HG02678 (cell line): ENCODE measurements around the gene FAM53C.
"Not testable (repeated sequence)": the region's sequence is repeated elsewhere in the genome, so short reads cannot be mapped to it uniquely, and the experiment has no call there.

Experiments
- ATAC-seq: cut with Tn5 transposase; IDR thresholded peaks from one replicate; pipeline ENCODE4 v1.9.1; 2021; ENCODE audit warnings: mild to moderate bottlenecking, moderate library complexity; ENCODE audit not compliant: unreplicated experiment

Gene FAM53C

GRCh38 chr5:138389332-138389731 is 51.3 kb downstream of the FAM53C start:
- ATAC-seq: no peak

- not testable (repeated sequence) for ATAC-seq
Observed at GRCh38 chr5:138389911-138390310, 51.8 kb downstream of the FAM53C start.

GRCh38 chr5:138391859-138392386 is 53.9 kb downstream of the FAM53C start:
- ATAC-seq: no peak
